ENCODE measurements around the gene ADCY10.
"Not testable (repeated sequence)": the region's sequence is repeated elsewhere in the genome, so short reads cannot be mapped to it uniquely, and the experiment has no call there.

Gene ADCY10

GRCh38 chr1:167806676-167807075, 107.3 kb downstream of the ADCY10 start:
- not testable (repeated sequence) for DNase-seq

GRCh38 chr1:167806235-167806634, 107.7 kb downstream of the ADCY10 start:
- DNase-seq: not testable (repeated sequence)

- no peak for DNase-seq
These were observed 108.8 kb downstream of the ADCY10 start for GRCh38 chr1:167805041-167805556.

GRCh38 chr1:167803358-167804207, 110.4 kb downstream of the ADCY10 start:
- peak; percentile 84 for DNase-seq

GRCh38 chr1:167802235-167802634, 111.7 kb downstream of the ADCY10 start:
- no peak for DNase-seq

GRCh38 chr1:167800251-167800650, 113.7 kb downstream of the ADCY10 start:
- DNase-seq: no peak

- DNase-seq: no peak
These were observed 114.2 kb downstream of the ADCY10 start for GRCh38 chr1:167799747-167800146.

GRCh38 chr1:167798952-167799351, 115.0 kb downstream of the ADCY10 start:
- no peak for DNase-seq

GRCh38 chr1:167797015-167797414, 116.9 kb downstream of the ADCY10 start:
- DNase-seq: peak; percentile 33

GRCh38 chr1:167795810-167796740, 117.9 kb downstream of the ADCY10 start:
- DNase-seq: no peak

GRCh38 chr1:167794043-167794442, 119.9 kb downstream of the ADCY10 start:
- no peak for DNase-seq

- no peak for DNase-seq
These were observed 121.8 kb downstream of the ADCY10 start for GRCh38 chr1:167792188-167792565.

GRCh38 chr1:167791281-167792187, 122.4 kb downstream of the ADCY10 start:
- DNase-seq: no peak

GRCh38 chr1:167790117-167790516, 123.8 kb downstream of the ADCY10 start:
- no peak for DNase-seq

GRCh38 chr1:167789501-167789900, 124.4 kb downstream of the ADCY10 start:
- no peak for DNase-seq

- no peak for DNase-seq
These were observed 127.4 kb downstream of the ADCY10 start for GRCh38 chr1:167786502-167786901.

GRCh38 chr1:167784876-167785550, 128.9 kb downstream of the ADCY10 start:
- no peak for DNase-seq

GRCh38 chr1:167782946-167783345, 131.0 kb downstream of the ADCY10 start:
- DNase-seq: no peak

GRCh38 chr1:167781558-167781957, 132.4 kb downstream of the ADCY10 start:
- DNase-seq: no peak

- DNase-seq: no peak
These were observed 136.7 kb downstream of the ADCY10 start for GRCh38 chr1:167777269-167777650.

GRCh38 chr1:167776616-167777268, 137.2 kb downstream of the ADCY10 start:
- DNase-seq: no peak

Measured in CD4-positive, alpha-beta T cell treated with Interferon gamma for 1 hour (primary cell).